DND-41 (cell line): Measurements from ENCODE around the gene EMP1.
A peak's percentile ranks its signal among the peaks of the same experiment; 100 is the strongest.

Experiments used
- EZH2 ChIP-seq: IDR thresholded peaks from 3 replicates; pipeline ENCODE4 v1.6.1; 2012; ENCODE audit warnings: borderline replicate concordance, low read depth, mild to moderate bottlenecking, moderate library complexity, low read length, inconsistent platforms; ENCODE audit not compliant: severe bottlenecking
- TF ChIP-seq, protein P1 (sequence below): IDR thresholded peaks from 2 replicates; pipeline ENCODE4 v1.5.1; 2012; ENCODE audit warnings: borderline replicate concordance, low read length, moderate library complexity, mild to moderate bottlenecking; ENCODE audit not compliant: poor library complexity, severe bottlenecking; ENCODE audit errors: extremely low read depth

- TF ChIP-seq, protein P1, sequence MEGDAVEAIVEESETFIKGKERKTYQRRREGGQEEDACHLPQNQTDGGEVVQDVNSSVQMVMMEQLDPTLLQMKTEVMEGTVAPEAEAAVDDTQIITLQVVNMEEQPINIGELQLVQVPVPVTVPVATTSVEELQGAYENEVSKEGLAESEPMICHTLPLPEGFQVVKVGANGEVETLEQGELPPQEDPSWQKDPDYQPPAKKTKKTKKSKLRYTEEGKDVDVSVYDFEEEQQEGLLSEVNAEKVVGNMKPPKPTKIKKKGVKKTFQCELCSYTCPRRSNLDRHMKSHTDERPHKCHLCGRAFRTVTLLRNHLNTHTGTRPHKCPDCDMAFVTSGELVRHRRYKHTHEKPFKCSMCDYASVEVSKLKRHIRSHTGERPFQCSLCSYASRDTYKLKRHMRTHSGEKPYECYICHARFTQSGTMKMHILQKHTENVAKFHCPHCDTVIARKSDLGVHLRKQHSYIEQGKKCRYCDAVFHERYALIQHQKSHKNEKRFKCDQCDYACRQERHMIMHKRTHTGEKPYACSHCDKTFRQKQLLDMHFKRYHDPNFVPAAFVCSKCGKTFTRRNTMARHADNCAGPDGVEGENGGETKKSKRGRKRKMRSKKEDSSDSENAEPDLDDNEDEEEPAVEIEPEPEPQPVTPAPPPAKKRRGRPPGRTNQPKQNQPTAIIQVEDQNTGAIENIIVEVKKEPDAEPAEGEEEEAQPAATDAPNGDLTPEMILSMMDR, result peak; percentile 11
- no peak for TF ChIP-seq EZH2
Observed at GRCh38 chr12:13203034-13203922, 6.8 kb downstream of the EMP1 start.
